GM12878 (cell line): ENCODE measurements around the gene CREB3L1. TPM values are rescaled to one million over a fixed set of nuclear protein-coding genes. Genes with fewer than 3 reads are reported as not detected.

Experiments used
- EED ChIP-seq: sonication (generic); IDR thresholded peaks from 2 replicates; pipeline ENCODE4 v1.6.1; 2016; ENCODE audit warnings: antibody characterized with exemption, low read depth
- GATAD2B ChIP-seq: fragments of 450-650 bp; conservative IDR thresholded peaks from 2 replicates; pipeline ENCODE4 v1.6.1; 2017; ENCODE audit warnings: low read depth, mild to moderate bottlenecking, moderate library complexity
- IKZF2 ChIP-seq, 2 experiments: fragments of 450-650 bp; IDR thresholded peaks; 2 replicates each; pipeline ENCODE4 v1.6.1; 2017; ENCODE audit warnings: mild to moderate bottlenecking in 2 of 2, moderate library complexity in 2 of 2
- MYB ChIP-seq: fragments of 150-350 bp; IDR thresholded peaks from 2 replicates; pipeline ENCODE4 v1.6.1; 2014; ENCODE audit warnings: mild to moderate bottlenecking, low read depth, low read length, borderline replicate concordance
- NBN ChIP-seq: fragments of 450-650 bp; IDR thresholded peaks from 2 replicates; pipeline ENCODE4 v1.6.1; 2016
- NR2C1 ChIP-seq: fragments of 450-650 bp; IDR thresholded peaks from 2 replicates; pipeline ENCODE4 v1.6.1; 2017; ENCODE audit warnings: antibody characterized with exemption, mild to moderate bottlenecking, moderate library complexity
- PBX3 ChIP-seq: IDR thresholded peaks from 2 replicates; pipeline ENCODE4 v1.6.1; 2011; ENCODE audit warnings: mild to moderate bottlenecking, low read depth, low read length, moderate library complexity; ENCODE audit not compliant: insufficient replicate concordance
- POLR2A ChIP-seq: IDR thresholded peaks from 2 replicates; pipeline ENCODE4 v1.6.1; 2011; ENCODE audit warnings: low read depth, mild to moderate bottlenecking, low read length
- RELB ChIP-seq: fragments of 450-650 bp; IDR thresholded peaks from 2 replicates; pipeline ENCODE4 v1.6.1; 2017; ENCODE audit warnings: low read depth, mild to moderate bottlenecking, moderate library complexity
- SIX5 ChIP-seq: IDR thresholded peaks from 2 replicates; pipeline ENCODE4 v1.6.1; 2011; ENCODE audit warnings: mild to moderate bottlenecking, low read depth, low read length, moderate library complexity; ENCODE audit not compliant: severe bottlenecking
- STAT1 ChIP-seq: fragments of 450-650 bp; conservative IDR thresholded peaks from 2 replicates; pipeline ENCODE4 v1.6.1; 2014; ENCODE audit warnings: antibody characterized with exemption, mild to moderate bottlenecking
- TCF12 ChIP-seq: IDR thresholded peaks from 2 replicates; pipeline ENCODE4 v1.6.1; 2011; ENCODE audit warnings: low read depth, mild to moderate bottlenecking, low read length
- ZNF217 ChIP-seq: fragments of 450-650 bp; IDR thresholded peaks from 2 replicates; pipeline ENCODE4 v1.6.1; 2017; ENCODE audit warnings: antibody characterized with exemption, mild to moderate bottlenecking
- ZZZ3 ChIP-seq: IDR thresholded peaks from 2 replicates; pipeline ENCODE4 v1.6.1; 2011; ENCODE audit warnings: low read depth; ENCODE audit not compliant: control insufficient read depth, insufficient read length
- polyA plus RNA-seq, 11 experiments: library from polyadenylated mRNA; depleted of rRNA in 4 of 11; unstranded in 6 of 11; stranded (reverse) in 5 of 11; fragments of >200 nt; fragmentation: Nextera tagmentation in 4 of 11; fragmentation: Illumina TruSeq in 1 of 11; extraction: Ambion mirVana in 4 of 11; extraction: Trizol in 1 of 11; gene quantifications; 1 replicate in 1 of 11; 2 replicates in 10 of 11; pipeline versions ENCODE4 v1.2.1 to v1.2.3, GENCODE V29; 2011 to 2016; ENCODE audit warnings: inconsistent platforms in 2 of 11, missing spikeins in 2 of 11, low read depth in 1 of 11
- total RNA-seq, 4 experiments: library from RNA; depleted of rRNA in 3 of 4; stranded (reverse); fragments of >200 nt in 3 of 4; fragmentation: Illumina TruSeq in 1 of 4; extraction: Trizol in 1 of 4; gene quantifications; 2 replicates each; pipeline versions ENCODE4 v1.2.1 to v1.2.3, GENCODE V29; 2013 to 2021
- TF ChIP-seq, protein P1 (sequence below): fragments of 450-650 bp; IDR thresholded peaks from 2 replicates; pipeline ENCODE4 v1.6.1; 2018; ENCODE audit warnings: mild to moderate bottlenecking, low read depth, moderate library complexity; ENCODE audit not compliant: partially characterized antibody
- TF ChIP-seq, protein P2 (sequence below): IDR thresholded peaks from 2 replicates; pipeline ENCODE4 v1.6.1; 2012; ENCODE audit warnings: improper control_type of control experiment, low read depth, low read length; ENCODE audit not compliant: insufficient replicate concordance

Gene CREB3L1
- total and polyA plus RNA-seq, 10 of the 15 experiments (the other 5 are each of a cell fraction or from before 2014, with no cell fraction given): 0.03 to 1.4 (median 0.22) TPM

- TF ChIP-seq MYB (no peak), PBX3 (no peak), NR2C1 (no peak), NBN (no peak), POLR2A (peak; percentile 80), EED (0 out of 2 replicates have a peak, but pooled peaks have one; percentile 22), GATAD2B (no peak), TCF12 (0 out of 2 replicates have a peak, but pooled peaks have one; percentile 52), STAT1 (no peak), ZNF217 (no peak), RELB (no peak), ZZZ3 (no peak), SIX5 (no peak), IKZF2 (IDR thresholded peaks at IDR 0.05) (no peak)
- TF ChIP-seq, protein P1, sequence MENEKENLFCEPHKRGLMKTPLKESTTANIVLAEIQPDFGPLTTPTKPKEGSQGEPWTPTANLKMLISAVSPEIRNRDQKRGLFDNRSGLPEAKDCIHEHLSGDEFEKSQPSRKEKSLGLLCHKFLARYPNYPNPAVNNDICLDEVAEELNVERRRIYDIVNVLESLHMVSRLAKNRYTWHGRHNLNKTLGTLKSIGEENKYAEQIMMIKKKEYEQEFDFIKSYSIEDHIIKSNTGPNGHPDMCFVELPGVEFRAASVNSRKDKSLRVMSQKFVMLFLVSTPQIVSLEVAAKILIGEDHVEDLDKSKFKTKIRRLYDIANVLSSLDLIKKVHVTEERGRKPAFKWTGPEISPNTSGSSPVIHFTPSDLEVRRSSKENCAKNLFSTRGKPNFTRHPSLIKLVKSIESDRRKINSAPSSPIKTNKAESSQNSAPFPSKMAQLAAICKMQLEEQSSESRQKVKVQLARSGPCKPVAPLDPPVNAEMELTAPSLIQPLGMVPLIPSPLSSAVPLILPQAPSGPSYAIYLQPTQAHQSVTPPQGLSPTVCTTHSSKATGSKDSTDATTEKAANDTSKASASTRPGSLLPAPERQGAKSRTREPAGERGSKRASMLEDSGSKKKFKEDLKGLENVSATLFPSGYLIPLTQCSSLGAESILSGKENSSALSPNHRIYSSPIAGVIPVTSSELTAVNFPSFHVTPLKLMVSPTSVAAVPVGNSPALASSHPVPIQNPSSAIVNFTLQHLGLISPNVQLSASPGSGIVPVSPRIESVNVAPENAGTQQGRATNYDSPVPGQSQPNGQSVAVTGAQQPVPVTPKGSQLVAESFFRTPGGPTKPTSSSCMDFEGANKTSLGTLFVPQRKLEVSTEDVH: no peak
- TF ChIP-seq, protein P2, sequence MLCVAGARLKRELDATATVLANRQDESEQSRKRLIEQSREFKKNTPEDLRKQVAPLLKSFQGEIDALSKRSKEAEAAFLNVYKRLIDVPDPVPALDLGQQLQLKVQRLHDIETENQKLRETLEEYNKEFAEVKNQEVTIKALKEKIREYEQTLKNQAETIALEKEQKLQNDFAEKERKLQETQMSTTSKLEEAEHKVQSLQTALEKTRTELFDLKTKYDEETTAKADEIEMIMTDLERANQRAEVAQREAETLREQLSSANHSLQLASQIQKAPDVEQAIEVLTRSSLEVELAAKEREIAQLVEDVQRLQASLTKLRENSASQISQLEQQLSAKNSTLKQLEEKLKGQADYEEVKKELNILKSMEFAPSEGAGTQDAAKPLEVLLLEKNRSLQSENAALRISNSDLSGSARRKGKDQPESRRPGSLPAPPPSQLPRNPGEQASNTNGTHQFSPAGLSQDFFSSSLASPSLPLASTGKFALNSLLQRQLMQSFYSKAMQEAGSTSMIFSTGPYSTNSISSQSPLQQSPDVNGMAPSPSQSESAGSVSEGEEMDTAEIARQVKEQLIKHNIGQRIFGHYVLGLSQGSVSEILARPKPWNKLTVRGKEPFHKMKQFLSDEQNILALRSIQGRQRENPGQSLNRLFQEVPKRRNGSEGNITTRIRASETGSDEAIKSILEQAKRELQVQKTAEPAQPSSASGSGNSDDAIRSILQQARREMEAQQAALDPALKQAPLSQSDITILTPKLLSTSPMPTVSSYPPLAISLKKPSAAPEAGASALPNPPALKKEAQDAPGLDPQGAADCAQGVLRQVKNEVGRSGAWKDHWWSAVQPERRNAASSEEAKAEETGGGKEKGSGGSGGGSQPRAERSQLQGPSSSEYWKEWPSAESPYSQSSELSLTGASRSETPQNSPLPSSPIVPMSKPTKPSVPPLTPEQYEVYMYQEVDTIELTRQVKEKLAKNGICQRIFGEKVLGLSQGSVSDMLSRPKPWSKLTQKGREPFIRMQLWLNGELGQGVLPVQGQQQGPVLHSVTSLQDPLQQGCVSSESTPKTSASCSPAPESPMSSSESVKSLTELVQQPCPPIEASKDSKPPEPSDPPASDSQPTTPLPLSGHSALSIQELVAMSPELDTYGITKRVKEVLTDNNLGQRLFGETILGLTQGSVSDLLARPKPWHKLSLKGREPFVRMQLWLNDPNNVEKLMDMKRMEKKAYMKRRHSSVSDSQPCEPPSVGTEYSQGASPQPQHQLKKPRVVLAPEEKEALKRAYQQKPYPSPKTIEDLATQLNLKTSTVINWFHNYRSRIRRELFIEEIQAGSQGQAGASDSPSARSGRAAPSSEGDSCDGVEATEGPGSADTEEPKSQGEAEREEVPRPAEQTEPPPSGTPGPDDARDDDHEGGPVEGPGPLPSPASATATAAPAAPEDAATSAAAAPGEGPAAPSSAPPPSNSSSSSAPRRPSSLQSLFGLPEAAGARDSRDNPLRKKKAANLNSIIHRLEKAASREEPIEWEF: no peak
Observed at GRCh38 chr11:46242952-46243795, 34.3 kb upstream of the CREB3L1 start (continued).
